ENCODE measurements around the gene ZNF672. TPM values are rescaled to one million over a fixed set of nuclear protein-coding genes. Genes with fewer than 3 reads are reported as not detected.
"Not testable (repeated sequence)": the region's sequence is repeated elsewhere in the genome, so short reads cannot be mapped to it uniquely, and the experiment has no call there.

ZNF672 gene
- total and polyA plus RNA-seq, 8 donors = 16.2 to 35.5 (median 20.1) TPM

GRCh38 chr1:248873993-248874533 lies 36.0 kb downstream of the ZNF672 start:
- Histone ChIP-seq H3K4me1 (peaks cover 4 to 11% of the 10 kb centered on the region in 2 donors), H3K27ac (peak overlapping the region; percentile 96 to 98), H3K4me3 (peak overlapping the region; percentile 67 to 70), H3K27me3 (no peaks in the 10 kb centered on the region), H3K36me3 (no peaks in the 10 kb centered on the region), H3K9me3 (no peaks in the 10 kb centered on the region)
- TF ChIP-seq, protein P1, sequence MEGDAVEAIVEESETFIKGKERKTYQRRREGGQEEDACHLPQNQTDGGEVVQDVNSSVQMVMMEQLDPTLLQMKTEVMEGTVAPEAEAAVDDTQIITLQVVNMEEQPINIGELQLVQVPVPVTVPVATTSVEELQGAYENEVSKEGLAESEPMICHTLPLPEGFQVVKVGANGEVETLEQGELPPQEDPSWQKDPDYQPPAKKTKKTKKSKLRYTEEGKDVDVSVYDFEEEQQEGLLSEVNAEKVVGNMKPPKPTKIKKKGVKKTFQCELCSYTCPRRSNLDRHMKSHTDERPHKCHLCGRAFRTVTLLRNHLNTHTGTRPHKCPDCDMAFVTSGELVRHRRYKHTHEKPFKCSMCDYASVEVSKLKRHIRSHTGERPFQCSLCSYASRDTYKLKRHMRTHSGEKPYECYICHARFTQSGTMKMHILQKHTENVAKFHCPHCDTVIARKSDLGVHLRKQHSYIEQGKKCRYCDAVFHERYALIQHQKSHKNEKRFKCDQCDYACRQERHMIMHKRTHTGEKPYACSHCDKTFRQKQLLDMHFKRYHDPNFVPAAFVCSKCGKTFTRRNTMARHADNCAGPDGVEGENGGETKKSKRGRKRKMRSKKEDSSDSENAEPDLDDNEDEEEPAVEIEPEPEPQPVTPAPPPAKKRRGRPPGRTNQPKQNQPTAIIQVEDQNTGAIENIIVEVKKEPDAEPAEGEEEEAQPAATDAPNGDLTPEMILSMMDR (IDR thresholded peaks at IDR 0.05) = no peak
- DNase-seq = peak in 2 of 4 donors; percentile 92 to 93
- peak; percentile 51 for ATAC-seq
- intact Hi-C loops (cut with DNase I) = no loop called here

- intact Hi-C loops (cut with DNase I) = no loop called here
- DNase-seq = no peak
- Histone ChIP-seq H3K4me3 (no peak overlapping the region), H3K9me3 (no peaks in the 10 kb centered on the region), H3K36me3 (no peaks in the 10 kb centered on the region), H3K4me1 (no peaks in the 10 kb centered on the region), H3K27me3 (no peaks in the 10 kb centered on the region), H3K27ac (no peak overlapping the region)
- TF ChIP-seq, protein P1 (IDR thresholded peaks at IDR 0.05) = no peak
- ATAC-seq = no peak
Measured at GRCh38 chr1:248881261-248881660, 43.2 kb downstream of the ZNF672 start.

DNA sequence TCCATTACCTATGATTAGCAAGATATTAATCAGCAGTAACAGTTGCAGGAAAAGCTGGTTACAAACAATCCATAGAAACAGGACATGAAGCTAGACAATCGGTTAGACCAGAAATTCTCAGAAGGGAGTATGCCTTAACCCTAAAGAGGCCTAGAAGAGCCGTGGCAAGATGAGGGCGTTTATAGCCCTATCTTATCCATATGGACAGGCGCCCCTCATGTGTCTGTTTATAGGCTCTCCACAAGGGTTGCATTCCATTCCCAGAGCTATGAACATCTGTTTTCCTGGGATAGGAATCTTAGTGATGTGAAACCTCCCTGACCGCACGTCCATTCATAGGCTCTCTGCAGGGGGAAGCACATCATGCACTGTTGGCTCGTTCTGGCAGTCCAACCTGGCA lies 44.4 kb downstream of the ZNF672 start:
- H3K36me3 ChIP-seq; H3K4me3 ChIP-seq; DNase-seq; ATAC-seq; H3K4me1 ChIP-seq; H3K27me3 ChIP-seq; H3K27ac ChIP-seq; intact Hi-C loops (cut with DNase I); H3K9me3 ChIP-seq: not testable (repeated sequence)

DNA sequence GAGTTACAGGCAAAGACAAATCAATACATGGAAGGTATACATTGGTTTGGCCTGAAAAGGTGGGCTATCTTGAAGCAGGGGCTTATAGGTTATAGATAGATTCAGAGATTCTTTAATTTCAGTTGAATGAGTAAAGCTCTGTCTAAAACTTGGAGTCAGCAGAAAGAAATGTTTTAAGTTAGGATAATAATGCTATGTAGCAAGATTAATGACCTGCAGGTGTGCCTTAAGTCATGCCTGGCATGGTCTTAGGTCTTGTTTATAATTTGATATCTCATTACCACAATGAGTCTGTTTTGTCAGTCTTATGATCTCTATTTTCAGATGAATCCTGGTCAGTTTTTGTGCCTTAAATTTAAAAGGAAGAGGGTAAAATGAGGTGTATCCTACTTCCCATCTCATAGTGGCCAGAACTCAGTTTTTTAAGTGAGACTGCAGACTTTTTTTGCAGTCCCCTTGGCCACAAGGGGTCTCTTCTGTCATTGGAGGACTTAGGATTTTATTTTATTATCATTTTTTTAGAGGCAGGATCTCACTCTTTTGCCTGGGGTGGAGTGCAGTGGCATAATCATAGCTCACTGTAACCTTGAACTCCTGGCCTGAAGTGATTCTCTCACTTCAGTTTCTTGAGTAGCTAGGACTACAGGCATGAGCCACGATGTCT lies 46.7 kb downstream of the ZNF672 start:
- intact Hi-C loops (cut with DNase I) = no loop called here
- DNase-seq (no peak), ATAC-seq (no peak)
- no peaks in the 10 kb centered on the region for H3K4me1 ChIP-seq
- no peak overlapping the region for H3K27ac ChIP-seq
- H3K9me3 ChIP-seq = no peaks in the 10 kb centered on the region
- no peak overlapping the region for H3K4me3 ChIP-seq
- H3K27me3 ChIP-seq = no peaks in the 10 kb centered on the region
- TF ChIP-seq, protein P1 (IDR thresholded peaks at IDR 0.05) = no peak
- H3K36me3 ChIP-seq = no peaks in the 10 kb centered on the region

DNA sequence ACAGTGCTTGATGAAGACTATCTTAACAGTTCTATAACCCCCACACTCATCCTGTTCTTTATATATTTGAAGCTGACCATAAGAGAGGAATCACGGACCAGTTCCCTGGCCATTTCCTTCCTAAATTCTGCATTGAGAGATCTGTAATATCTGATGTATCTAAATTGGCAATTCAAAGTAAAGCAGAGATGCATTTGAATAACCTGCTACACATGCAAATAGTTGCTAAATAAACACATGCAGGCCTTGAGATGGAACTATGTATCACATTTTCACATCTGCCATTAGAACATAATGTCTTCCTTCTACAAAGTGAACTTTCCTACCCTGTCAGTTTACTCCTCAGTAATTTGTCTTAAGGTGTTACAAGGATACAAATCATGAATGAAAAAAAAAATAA lies 47.6 kb downstream of the ZNF672 start:
- ATAC-seq (no peak), DNase-seq (no peak)
- TF ChIP-seq, protein P1 (IDR thresholded peaks at IDR 0.05) = no peak
- H3K9me3 ChIP-seq = no peaks in the 10 kb centered on the region
- intact Hi-C loops (cut with DNase I) = no loop called here
- H3K27me3 ChIP-seq = no peaks in the 10 kb centered on the region
- no peaks in the 10 kb centered on the region for H3K36me3 ChIP-seq
- no peak overlapping the region for H3K4me3 ChIP-seq
- H3K4me1 ChIP-seq = no peaks in the 10 kb centered on the region
- no peak overlapping the region for H3K27ac ChIP-seq

Data from left lung (tissue), 10 donors.